AG10803 (cell line): Measurements from ENCODE around the gene RAB11B.
"Not testable (repeated sequence)": the region's sequence is repeated elsewhere in the genome, so short reads cannot be mapped to it uniquely, and the experiment has no call there.

ENCODE experiments used
- DNase-seq: peaks from one replicate; pipeline ENCODE4 v3.0.0; 2010; ENCODE audit warnings: low read depth
- H3K4me3 ChIP-seq: 2 replicates; pipeline ENCODE4 v1.5.1; 2011; ENCODE audit warnings: mild to moderate bottlenecking, low read length, control low read depth
- TF ChIP-seq, protein P1 (sequence below): conservative IDR thresholded peaks from 2 replicates; pipeline ENCODE4 v1.5.1; 2011; ENCODE audit warnings: mild to moderate bottlenecking, low read length, control low read depth, inconsistent platforms

The RAB11B gene

DNA sequence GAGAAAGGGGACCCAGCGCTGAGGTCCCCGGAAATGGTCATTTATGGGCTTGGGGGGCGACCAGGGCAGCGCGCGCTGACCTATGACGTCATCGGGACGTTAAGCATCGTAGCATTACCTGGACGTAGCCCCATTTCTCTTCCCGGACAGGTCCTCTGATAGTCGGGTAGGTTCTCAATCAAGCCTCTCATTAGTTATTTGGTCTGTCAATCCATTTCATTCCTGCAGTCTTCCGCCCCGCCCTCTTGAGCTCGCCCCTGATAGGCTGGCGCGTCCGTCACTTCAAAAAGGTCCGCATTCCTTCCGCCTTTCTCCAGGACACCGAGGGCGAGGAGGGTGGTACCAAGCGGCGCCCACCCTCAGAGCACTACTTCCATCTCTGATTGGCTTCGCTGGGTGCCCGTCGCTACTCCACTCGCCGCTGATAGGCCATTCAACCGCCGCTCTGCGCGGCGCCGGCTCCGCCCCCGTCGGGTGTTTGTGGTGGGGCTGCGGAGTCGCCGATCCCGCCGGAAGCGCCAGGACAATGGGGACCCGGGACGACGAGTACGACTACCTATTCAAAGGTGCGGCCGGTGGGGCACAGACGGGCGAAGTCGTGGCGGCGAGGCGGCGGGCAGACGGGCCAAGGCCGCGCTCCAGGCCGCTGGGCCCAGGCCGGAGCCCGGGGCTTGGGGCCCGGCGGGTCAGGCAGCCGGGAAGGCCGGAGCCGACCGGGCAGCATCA is at the start of gene RAB11B:
Gene RAB11B (plus strand): TSS at position 470 of the 726 bp plus-strand sequence. CDS start 57 bp downstream, at position 527.
- peak; percentile 100 for DNase-seq
- peak within 1 kb of the TSS; percentile 73 for H3K4me3 ChIP-seq
- TF ChIP-seq, protein P1, sequence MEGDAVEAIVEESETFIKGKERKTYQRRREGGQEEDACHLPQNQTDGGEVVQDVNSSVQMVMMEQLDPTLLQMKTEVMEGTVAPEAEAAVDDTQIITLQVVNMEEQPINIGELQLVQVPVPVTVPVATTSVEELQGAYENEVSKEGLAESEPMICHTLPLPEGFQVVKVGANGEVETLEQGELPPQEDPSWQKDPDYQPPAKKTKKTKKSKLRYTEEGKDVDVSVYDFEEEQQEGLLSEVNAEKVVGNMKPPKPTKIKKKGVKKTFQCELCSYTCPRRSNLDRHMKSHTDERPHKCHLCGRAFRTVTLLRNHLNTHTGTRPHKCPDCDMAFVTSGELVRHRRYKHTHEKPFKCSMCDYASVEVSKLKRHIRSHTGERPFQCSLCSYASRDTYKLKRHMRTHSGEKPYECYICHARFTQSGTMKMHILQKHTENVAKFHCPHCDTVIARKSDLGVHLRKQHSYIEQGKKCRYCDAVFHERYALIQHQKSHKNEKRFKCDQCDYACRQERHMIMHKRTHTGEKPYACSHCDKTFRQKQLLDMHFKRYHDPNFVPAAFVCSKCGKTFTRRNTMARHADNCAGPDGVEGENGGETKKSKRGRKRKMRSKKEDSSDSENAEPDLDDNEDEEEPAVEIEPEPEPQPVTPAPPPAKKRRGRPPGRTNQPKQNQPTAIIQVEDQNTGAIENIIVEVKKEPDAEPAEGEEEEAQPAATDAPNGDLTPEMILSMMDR, result no peak

DNA sequence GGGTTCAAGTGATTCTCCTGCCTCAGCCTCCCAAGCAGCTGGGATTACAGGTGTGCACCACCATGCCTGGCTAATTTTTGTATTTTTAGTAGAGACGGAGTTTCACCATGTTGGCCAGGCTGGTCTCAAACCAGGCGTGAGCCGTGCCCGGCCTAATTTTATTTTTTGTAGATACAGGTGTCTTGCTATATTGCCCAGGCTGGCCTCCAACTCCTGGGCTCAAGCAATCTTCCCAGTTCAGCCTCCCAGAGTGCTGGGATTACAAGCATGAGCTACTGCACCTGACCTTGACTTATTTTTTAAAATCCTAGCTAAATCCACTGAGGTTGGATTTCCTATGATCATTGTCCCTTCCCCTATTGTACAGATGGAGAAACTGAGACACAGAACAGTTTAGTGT is 48.7 kb upstream of the RAB11B start:
- not testable (repeated sequence) for DNase-seq, H3K4me3 ChIP-seq

DNA sequence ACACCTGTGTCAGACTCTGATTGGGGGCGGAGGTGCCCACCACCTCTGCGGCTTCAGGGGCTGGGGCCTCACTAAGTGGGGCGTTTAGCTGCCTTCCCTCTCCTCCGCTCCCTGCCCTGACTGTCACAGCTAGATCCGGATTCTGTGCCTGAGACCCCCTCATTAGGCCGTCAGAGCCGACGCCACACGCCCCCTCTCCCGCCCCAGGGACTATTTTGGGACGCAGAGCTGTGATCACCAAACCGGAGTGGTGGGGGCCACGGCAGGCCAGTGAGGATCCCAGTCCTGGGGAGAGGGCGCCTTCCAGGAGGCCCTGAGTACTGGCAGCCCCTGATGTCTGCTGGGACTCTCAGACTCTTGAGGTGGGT is 47.9 kb upstream of the RAB11B start:
- no peak overlapping the region for H3K4me3 ChIP-seq
- DNase-seq, result no peak
- TF ChIP-seq, protein P1, result no peak

DNA sequence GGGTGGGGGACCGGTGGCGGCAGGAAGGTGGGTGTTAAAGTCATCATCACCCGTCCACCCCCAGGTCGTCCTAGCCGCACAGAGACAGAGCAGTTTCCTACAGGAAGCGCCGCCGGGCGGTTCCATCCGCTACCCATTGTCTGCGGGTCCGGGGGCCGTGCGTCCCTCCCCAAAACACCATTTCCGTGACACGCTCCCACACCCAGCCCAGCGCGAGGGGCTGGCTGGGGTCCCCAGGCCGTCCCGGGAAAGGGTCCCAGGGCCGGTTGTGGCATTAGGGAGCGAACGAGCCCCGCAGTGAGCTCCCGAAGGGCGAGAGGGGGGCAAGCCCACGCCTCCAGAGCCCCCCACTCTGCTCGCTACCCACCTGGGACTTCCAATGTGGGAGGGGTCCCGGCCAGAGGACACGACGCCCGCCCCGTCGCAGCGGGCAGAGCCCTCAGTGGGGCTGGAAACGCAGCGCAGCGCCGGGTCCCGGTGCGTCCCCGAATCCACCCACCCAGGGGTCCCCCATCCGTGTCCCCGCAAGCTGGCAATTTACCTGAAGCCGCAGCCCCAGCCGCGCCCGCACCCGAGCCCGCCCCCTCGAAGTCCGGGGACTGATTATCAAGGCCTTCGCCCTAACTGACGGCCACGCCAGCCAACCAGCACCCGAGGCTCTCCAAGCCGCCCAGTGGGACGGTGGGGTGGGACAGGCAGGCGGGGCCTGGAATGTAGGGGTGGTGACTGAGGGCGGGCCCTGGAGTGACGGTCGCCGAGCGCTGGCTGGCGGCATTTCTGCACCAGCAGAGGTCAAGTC is 47.3 kb upstream of the RAB11B start, which contains the start of gene KANK3:
Gene KANK3 (minus strand): TSS at position 579 of the 799 bp plus-strand sequence. CDS start 5,434 bp downstream, outside the sequence.
- TF ChIP-seq, protein P1, result no peak
- DNase-seq, result peak; percentile 93
- no peak within 1 kb of the TSS; the same call in 1 of the 2 replicates for H3K4me3 ChIP-seq

DNA sequence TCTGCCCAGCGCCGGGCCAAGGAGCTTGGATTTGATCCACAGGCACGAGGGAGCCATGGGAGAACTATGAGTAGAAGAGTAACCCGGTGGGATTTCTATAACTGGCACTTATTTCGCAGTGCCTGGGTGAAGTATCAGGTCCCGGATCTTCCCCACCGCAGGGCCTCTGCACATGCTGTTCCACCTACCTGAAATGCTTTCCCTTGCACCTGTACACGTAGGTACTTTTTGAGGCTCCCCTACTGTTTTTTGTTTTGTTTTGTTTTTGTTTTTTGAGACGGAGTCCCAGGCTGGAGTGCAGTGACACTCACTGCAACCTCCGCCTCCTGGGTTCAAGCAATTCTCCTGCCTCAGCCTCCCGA is 46.7 kb upstream of the RAB11B start:
- DNase-seq, result no peak
- TF ChIP-seq, protein P1, result no peak
- no peak overlapping the region for H3K4me3 ChIP-seq

DNA sequence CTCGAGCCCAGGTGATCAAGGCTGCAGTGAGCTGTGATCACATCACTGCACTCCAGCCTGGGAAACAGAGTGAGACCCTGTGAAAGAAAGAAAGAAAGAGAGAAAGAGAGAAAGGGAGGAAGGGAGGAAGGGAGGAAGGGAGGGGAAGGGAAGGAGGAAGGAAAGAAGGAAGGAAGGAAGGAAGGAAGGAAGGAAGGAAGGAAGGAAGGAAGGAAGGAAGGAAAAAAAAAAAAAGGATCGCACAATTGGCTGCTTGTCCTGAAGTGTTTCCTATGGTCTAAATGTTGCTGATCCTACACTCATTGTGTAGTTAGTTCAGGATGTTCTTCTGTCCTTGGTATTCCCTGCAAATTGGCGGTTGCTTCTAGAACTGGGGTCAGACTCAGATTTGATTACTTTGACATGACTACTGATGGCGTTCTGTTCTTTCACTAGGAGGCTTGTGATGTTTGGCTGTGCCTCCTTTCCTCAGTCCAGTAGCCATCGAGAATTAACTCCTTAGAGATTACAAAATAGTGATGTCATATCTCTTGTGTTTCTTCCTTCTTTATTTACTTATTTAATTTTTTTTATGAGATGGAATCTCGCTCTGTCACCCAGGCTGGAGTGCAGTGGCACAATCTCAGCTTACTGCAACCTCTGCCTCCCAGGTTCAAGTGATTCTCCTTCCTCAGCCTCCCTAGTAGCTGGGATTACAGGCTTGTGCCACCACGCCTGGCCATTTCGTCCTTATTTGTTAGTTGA is 40.4 kb upstream of the RAB11B start:
- not testable (repeated sequence) for H3K4me3 ChIP-seq, DNase-seq

DNA sequence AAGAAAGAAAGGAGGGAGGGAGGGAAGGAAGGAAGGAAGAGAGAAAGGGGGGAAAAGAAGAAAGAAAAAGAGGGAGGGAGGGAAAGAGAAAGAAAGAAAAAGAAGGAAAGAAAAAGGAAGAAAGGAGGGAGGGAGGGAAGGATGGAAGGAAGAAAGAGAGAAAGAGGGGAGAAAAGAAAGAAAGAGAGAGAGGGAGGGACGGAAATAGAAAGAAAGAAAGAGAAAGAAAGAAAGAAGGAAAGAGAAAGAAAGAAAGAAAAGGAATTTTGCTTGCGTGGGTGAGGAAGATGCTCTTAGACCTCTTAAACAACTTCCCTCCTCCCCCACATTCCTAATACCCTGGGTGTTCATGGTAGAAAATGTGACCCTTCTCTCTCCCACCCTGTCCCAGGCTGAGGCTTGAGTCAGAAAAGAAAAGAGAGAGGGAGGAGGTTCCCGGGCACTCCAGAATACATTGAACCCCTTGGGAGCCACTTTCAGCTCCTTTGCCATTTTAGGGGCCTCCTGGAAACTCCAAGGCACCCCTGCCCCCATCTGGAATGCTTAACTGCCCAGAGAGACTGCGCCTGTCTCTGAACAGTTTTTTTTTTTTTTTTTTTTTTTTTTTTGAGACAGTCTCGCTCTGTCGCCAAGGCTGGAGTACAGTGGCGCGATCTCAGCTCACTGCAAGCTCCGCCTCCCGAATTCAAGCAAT is 37.9 kb upstream of the RAB11B start:
- TF ChIP-seq, protein P1, result no peak
- DNase-seq, result no peak
- peak overlapping the region; percentile 31 for H3K4me3 ChIP-seq

DNA sequence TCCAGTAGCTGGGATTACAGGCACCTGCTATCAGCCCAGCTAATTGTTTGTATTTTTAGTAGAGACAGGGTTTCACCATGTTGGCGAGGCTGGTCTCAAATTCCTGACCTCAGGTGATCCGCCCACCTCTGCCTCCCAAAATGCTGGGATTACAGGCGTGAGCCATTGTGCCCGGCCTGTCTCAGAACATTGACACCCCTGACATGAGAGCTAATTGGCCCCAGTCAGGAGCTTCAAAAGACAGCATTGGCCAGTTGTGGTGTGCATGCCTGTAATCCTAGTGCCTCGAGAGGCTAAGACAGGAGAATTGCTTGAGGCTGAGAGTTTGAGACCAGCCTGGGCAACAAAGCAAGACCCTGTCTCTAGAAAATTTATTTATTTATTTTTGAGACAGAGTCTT is 37.3 kb upstream of the RAB11B start:
- H3K4me3 ChIP-seq, DNase-seq: not testable (repeated sequence)
